Activated naive CD8-positive, alpha-beta T cell (primary cell): ENCODE measurements around the gene CHKA.
"Not testable (repeated sequence)": the region's sequence is repeated elsewhere in the genome, so short reads cannot be mapped to it uniquely, and the experiment has no call there.

Experiments used
- H3K27ac Mint-ChIP-seq: one replicate; pipeline ENCODE4 v1.8.0; 2021; ENCODE audit warnings: mixed read lengths
- H3K27me3 Mint-ChIP-seq: one replicate; pipeline ENCODE4 v1.8.0; 2021; ENCODE audit warnings: mixed read lengths
- H3K36me3 Mint-ChIP-seq: one replicate; pipeline ENCODE4 v1.8.0; 2021; ENCODE audit warnings: mixed read lengths
- H3K4me1 Mint-ChIP-seq: one replicate; pipeline ENCODE4 v1.8.0; 2021; ENCODE audit warnings: low read depth, mixed read lengths
- H3K4me3 Mint-ChIP-seq: one replicate; pipeline ENCODE4 v1.8.0; 2021; ENCODE audit warnings: mild to moderate bottlenecking, mixed read lengths
- H3K9me3 Mint-ChIP-seq: one replicate; pipeline ENCODE4 v1.8.0; 2021; ENCODE audit warnings: low read depth, mixed read lengths

Gene CHKA

DNA sequence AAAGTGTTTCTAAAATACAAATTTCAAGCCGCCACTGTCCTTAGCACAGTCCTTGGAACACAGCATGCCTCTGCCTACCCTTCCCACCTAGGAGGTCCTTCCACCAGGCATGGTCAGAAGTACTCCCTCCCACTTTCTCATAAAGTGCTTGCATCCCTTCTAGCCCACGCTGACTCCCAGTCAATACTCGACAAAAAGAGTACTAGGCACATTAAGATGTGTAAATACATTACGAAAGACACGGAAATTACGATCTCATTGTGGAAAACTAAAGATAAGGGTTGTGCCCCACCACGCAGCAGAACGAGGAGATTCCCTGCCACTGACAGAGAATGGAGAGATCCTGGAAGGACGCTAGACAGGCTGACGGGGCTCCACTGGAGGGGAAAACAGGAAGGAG is 13.5 kb downstream of the CHKA start:
- no peak overlapping the region for H3K27ac Mint-ChIP-seq
- H3K9me3 Mint-ChIP-seq, result no peaks in the 10 kb centered on the region
- H3K36me3 Mint-ChIP-seq, result peaks cover 5% of the 10 kb centered on the region
- no peaks in the 10 kb centered on the region for H3K4me1 Mint-ChIP-seq
- no peaks in the 10 kb centered on the region for H3K27me3 Mint-ChIP-seq
- H3K4me3 Mint-ChIP-seq, result no peak overlapping the region

DNA sequence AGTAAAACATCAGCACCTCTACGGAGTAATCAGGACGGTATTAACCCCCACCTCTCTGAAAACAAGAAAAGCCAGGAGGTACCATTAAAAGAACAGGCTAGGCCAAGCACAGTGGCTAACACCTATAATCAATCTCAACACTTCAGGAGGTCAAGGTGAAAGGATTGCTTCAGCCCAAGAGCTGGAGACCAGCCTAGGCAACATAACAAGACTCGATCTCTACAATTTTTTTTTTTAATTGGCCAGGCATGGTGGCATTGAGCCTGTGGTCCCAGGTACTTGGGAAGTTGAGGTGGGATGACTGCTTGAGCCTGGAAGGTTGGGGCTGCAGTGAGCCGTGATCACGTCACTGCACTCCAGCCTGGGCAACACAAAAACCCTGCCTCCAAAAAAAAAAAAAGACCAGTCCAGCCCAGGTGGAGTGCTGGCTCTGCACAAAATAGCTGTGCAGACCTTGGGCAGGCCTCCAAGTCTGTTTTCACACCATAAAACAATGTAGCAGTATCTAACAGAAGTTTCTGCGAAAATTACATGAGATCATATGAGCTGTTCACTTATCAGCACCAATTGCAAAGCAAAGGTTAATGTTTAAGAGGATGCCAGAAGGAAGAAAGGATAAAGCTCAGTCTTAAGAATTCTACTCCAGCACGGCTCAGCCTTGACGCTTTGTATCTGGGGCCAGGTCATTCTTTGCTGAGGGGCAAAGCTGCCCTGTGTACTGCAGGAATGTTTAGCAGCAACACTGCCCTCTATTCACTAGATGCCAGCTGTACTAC is 14.8 kb downstream of the CHKA start:
- Mint-ChIP-seq H3K27ac (no peak overlapping the region), H3K4me3 (no peak overlapping the region), H3K27me3 (no peaks in the 10 kb centered on the region), H3K4me1 (peaks cover 3% of the 10 kb centered on the region), H3K36me3 (peaks cover 5% of the 10 kb centered on the region), H3K9me3 (no peaks in the 10 kb centered on the region)

DNA sequence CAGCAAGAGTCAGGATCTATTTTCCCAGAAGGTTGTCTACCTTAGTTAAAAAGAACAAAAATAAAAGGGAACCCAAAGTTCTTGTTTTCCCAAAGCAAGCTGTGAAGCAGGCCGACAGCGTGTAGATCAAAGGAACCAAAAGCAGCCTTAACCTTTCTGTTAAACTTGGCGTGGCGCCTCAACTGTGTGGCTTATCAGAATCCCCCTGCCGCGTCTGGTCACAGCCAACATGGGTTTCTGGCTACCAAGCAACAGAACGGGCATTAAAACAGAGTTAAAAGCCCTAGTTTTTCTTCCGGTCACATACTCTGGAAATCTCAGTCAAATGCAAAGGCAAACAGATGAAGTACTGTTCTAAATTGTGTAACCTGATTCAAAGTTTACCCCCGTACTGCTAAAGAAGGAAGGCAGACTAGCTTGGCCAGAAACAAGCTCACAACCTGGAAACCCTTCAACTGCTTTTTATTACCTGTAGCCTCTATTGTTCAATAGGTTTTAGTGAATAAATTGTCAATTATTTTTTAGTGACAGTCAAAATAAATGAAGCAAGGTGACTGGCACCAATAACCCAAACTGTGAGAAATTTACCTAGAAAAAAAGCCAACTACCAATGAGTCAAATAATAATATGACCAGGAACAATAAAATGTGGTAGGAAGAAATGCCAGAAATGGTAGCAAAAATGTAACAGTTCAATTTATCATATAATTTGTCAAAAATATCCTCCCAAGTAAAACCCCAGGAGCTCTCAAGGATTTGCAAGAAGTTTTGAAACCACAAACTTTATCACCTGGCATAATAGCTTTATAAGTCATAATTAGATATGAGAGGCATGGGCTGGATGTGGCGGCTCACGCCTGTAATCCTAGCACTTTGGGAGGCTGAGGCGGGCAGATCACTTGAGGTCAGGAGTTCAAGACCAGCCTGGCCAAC is 21.4 kb downstream of the CHKA start:
- Mint-ChIP-seq H3K27me3 (no peaks in the 10 kb centered on the region), H3K9me3 (no peaks in the 10 kb centered on the region), H3K4me3 (peak overlapping the region; percentile 73), H3K27ac (peak overlapping the region; percentile 58), H3K4me1 (peaks cover 25% of the 10 kb centered on the region), H3K36me3 (peaks cover 5% of the 10 kb centered on the region)

DNA sequence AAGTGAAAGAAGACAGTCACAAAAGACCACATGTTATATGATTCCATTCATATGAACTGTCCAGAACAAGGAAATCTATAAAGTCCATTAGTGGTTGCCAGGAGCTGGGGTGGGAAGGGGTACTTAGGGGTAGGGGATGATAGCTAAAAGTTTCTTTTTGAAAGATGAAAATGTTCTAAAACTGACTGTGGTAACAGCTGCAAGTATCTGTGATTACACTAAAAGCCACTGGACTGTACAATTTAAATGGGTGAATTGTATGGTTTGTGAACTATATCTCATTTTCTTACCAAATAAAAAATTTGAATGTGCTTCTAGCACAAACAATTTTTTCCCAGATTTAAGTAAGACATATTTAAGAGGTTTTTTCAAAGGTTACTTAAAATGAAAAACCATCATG is 22.1 kb downstream of the CHKA start:
- peaks cover 25% of the 10 kb centered on the region for H3K4me1 Mint-ChIP-seq
- H3K27me3 Mint-ChIP-seq, result no peaks in the 10 kb centered on the region
- no peaks in the 10 kb centered on the region for H3K9me3 Mint-ChIP-seq
- H3K4me3 Mint-ChIP-seq, result peak overlapping the region; percentile 73
- H3K27ac Mint-ChIP-seq, result peak overlapping the region; percentile 58
- H3K36me3 Mint-ChIP-seq, result peaks cover 5% of the 10 kb centered on the region

DNA sequence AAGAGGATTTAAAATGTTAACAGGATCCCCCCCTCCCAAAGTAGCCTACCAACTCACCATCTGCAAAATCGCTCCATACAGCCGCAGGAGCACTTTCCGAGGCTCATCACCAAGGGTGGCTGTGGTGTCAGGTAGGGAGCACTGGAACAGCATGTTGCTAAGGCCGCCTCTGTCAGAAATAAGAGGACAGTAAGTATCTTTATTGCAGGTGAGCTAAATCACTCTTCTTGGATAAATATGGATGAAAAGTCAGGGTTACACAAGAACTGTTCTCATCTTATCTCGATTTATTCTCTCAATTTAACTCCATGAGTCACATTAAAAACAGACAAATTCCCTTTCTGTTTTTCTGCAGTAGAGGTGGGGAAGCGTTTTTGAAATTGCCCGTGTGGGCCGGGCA is 24.2 kb downstream of the CHKA start:
- Mint-ChIP-seq H3K27ac (no peak overlapping the region), H3K4me1 (peaks cover 23% of the 10 kb centered on the region), H3K36me3 (peaks cover 6% of the 10 kb centered on the region), H3K27me3 (no peaks in the 10 kb centered on the region), H3K9me3 (no peaks in the 10 kb centered on the region), H3K4me3 (no peak overlapping the region)

DNA sequence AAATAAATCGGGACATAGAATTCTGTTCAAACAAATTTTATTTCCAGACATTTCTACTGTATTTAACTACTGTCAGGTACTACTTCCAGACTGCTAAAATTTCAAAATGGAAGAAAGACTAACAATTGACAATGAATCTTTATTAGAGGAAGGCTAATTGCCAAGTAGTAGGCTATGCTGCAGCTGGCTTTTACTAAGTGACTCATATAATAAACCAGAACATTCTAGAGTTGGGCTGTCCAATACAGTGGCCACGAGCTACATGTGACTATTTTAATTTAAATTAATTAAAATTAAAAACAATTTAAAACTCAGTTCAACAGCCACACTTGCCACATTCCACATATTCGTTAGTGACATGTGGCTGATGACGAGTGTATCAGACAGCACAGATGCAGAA is 27.6 kb downstream of the CHKA start:
- Mint-ChIP-seq H3K4me3 (no peak overlapping the region), H3K4me1 (peaks cover 8% of the 10 kb centered on the region), H3K27ac (no peak overlapping the region), H3K9me3 (no peaks in the 10 kb centered on the region), H3K36me3 (peaks cover 6% of the 10 kb centered on the region), H3K27me3 (no peaks in the 10 kb centered on the region)

- not testable (repeated sequence) for H3K27me3 Mint-ChIP-seq, H3K36me3 Mint-ChIP-seq, H3K9me3 Mint-ChIP-seq, H3K27ac Mint-ChIP-seq, H3K4me1 Mint-ChIP-seq, H3K4me3 Mint-ChIP-seq
Observed at GRCh38 chr11:68092946-68093345, 28.2 kb downstream of the CHKA start.

GRCh38 chr11:68092411-68092810 is 28.8 kb downstream of the CHKA start:
- H3K27me3 Mint-ChIP-seq, result no peaks in the 10 kb centered on the region
- H3K4me1 Mint-ChIP-seq, result peaks cover 8% of the 10 kb centered on the region
- no peak overlapping the region for H3K27ac Mint-ChIP-seq
- no peak overlapping the region for H3K4me3 Mint-ChIP-seq
- H3K9me3 Mint-ChIP-seq, result no peaks in the 10 kb centered on the region
- H3K36me3 Mint-ChIP-seq, result peaks cover 3% of the 10 kb centered on the region

GRCh38 chr11:68090706-68091105 is 30.5 kb downstream of the CHKA start:
- H3K36me3 Mint-ChIP-seq, result peaks cover 3% of the 10 kb centered on the region
- H3K4me1 Mint-ChIP-seq, result peaks cover 8% of the 10 kb centered on the region
- no peaks in the 10 kb centered on the region for H3K9me3 Mint-ChIP-seq
- H3K4me3 Mint-ChIP-seq, result peak overlapping the region; percentile 4
- no peaks in the 10 kb centered on the region for H3K27me3 Mint-ChIP-seq
- H3K27ac Mint-ChIP-seq, result no peak overlapping the region

DNA sequence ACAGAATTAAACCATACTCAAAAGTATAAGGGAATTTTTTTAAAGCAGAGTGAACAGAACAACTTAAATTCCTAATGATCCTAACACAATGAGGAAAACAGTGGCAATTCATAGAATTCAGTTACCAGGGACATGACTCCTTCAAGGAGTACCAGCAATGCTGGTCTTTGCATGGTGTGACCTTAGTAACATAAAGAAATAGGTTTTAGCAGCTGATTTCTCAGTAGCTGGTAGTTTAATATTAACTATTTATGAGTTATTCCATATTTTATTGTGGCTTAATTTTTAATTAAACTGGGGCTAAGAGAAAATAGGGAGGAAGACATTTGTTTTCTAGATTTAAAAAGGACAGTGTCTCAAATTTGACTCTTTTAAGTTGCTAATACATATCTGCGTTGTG is 30.9 kb downstream of the CHKA start:
- no peak overlapping the region for H3K27ac Mint-ChIP-seq
- H3K36me3 Mint-ChIP-seq, result peaks cover 3% of the 10 kb centered on the region
- H3K4me3 Mint-ChIP-seq, result no peak overlapping the region
- H3K9me3 Mint-ChIP-seq, result no peaks in the 10 kb centered on the region
- peaks cover 8% of the 10 kb centered on the region for H3K4me1 Mint-ChIP-seq
- no peaks in the 10 kb centered on the region for H3K27me3 Mint-ChIP-seq

DNA sequence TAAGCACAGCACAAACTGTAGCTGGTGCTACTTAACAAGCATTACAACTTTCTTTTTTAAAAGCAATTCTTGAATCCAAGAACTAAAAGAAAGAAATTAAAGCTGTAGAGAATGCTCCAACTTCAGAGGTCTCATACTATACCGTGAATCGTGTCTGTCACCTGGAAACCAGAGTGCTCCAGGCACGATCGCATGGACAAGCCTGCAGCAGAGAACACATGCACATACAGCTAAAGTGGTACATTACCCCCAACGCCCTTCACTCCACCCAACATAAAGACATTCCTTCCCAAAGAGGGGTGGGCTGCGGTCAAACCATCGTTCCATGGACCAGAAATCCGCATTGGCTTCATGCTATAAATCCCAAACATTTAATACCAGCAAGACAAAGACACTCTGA is 31.5 kb downstream of the CHKA start:
- Mint-ChIP-seq H3K9me3 (no peaks in the 10 kb centered on the region), H3K27me3 (no peaks in the 10 kb centered on the region), H3K4me1 (peaks cover 8% of the 10 kb centered on the region), H3K36me3 (peaks cover 3% of the 10 kb centered on the region), H3K4me3 (no peak overlapping the region), H3K27ac (no peak overlapping the region)

DNA sequence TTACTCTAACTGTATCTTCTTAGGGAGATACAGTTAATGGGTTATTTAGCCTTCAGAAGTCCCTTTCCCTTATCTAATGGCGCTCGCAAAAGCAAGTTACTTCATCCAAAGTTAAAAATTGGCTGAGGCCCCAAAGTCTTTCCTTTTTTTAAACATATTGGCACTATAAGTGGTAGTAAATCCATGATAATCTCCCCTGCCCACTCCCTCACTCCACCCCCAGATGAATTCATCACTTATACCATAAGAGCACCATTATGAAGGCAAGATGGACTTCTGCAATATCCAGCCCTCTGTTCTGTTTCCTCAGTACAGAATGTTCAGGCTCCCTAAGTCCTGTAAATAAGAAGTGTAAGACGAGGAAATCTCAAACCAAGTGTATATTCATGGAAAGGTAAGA is 37.7 kb downstream of the CHKA start:
- Mint-ChIP-seq H3K9me3 (no peaks in the 10 kb centered on the region), H3K27me3 (no peaks in the 10 kb centered on the region), H3K27ac (no peak overlapping the region), H3K36me3 (no peaks in the 10 kb centered on the region), H3K4me1 (no peaks in the 10 kb centered on the region), H3K4me3 (no peak overlapping the region)

DNA sequence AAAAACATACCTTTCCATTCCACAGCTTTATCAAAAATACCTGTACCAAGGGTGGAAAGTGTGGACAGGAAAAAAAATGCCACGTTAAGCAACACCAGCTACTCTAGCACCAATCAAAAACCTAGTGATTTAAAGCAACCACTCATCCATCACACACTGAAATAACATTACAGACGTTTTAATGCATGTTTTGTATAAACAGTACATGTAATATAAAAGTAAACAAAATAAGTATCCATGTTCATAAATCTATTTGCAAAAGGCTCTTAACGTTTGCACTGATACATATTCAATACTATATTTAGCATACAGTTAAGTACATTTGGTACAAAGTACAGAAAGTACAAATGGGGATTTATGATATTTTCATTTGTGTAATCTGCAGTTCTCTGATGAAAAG is 38.7 kb downstream of the CHKA start:
- Mint-ChIP-seq H3K27me3 (no peaks in the 10 kb centered on the region), H3K27ac (no peak overlapping the region), H3K36me3 (no peaks in the 10 kb centered on the region), H3K4me1 (no peaks in the 10 kb centered on the region), H3K4me3 (no peak overlapping the region), H3K9me3 (no peaks in the 10 kb centered on the region)

GRCh38 chr11:68081691-68082090 is 39.5 kb downstream of the CHKA start:
- Mint-ChIP-seq H3K36me3 (no peaks in the 10 kb centered on the region), H3K4me1 (no peaks in the 10 kb centered on the region), H3K27ac (no peak overlapping the region), H3K4me3 (no peak overlapping the region), H3K27me3 (no peaks in the 10 kb centered on the region), H3K9me3 (no peaks in the 10 kb centered on the region)

GRCh38 chr11:68080860-68081259 is 40.3 kb downstream of the CHKA start:
- Mint-ChIP-seq H3K36me3 (no peaks in the 10 kb centered on the region), H3K4me3 (no peak overlapping the region), H3K4me1 (no peaks in the 10 kb centered on the region), H3K27me3 (no peaks in the 10 kb centered on the region), H3K27ac (no peak overlapping the region), H3K9me3 (no peaks in the 10 kb centered on the region)
